OCI-M2 (cell line): ENCODE results near the gene NDUFC1.
"Not testable (repeated sequence)": the region's sequence is repeated elsewhere in the genome, so short reads cannot be mapped to it uniquely, and the experiment has no call there.

Experiments used
- DNase-seq: peaks from one replicate; lab custom pipeline; 2025; ENCODE audit not compliant: unreplicated experiment; lab: John Stamatoyannopoulos, UW

Gene NDUFC1

DNA sequence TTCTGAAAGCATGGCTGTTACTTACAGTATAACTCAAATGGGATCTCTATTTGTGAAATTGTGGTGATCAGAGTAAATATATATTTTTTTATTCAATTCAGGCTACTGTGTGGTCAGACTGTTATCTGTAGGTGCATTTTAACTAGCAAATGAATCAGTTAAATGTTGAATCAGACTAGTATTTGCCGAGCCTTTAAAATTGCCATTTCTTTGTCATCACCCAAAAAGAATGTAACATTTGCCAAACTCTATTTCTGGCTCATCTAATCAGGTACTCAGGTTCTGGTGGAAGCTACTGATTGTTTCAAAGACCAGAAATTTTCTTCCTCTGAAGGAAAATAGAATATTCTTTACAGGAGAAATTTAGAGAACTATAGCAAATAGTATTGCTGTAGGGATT is 2.7 kb downstream of the NDUFC1 start:
- DNase-seq: no peak

DNA sequence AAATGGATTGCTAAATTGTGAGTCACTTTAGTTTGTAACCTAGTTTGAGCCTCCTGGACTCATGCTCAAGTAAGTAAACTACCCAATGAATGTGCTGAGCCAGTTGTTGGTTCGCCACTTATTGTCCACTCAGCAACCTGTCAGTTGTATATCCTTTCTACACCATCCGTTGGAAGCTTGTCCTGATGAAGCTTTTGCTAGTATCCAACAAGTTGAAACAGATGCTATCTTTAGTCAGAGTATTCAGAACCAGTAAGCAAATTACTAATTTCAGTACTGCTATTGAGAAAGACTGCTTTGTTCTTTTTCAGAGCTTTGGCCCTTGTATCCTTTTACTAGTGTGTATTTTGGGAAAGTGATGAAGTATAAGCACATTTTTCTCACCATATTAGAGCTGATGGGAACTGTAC is 5.3 kb downstream of the NDUFC1 start:
- no peak for DNase-seq

DNA sequence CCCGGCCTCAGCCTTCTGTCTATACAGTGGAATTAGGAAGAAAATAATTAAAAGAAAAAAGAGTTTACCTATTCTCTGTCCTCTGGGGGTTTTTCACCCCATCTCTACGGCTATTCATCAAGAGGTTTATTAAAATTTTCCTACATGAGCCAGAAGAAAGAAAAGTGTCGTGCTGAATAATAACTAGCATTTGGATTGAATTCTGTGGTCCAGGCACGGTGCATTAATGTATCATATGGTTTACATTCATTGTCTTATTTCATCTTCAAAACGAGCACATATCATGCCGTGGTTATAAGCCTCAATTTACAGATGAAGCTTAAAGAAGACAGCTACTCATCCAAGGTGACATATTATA is 6.4 kb downstream of the NDUFC1 start:
- no peak for DNase-seq

DNA sequence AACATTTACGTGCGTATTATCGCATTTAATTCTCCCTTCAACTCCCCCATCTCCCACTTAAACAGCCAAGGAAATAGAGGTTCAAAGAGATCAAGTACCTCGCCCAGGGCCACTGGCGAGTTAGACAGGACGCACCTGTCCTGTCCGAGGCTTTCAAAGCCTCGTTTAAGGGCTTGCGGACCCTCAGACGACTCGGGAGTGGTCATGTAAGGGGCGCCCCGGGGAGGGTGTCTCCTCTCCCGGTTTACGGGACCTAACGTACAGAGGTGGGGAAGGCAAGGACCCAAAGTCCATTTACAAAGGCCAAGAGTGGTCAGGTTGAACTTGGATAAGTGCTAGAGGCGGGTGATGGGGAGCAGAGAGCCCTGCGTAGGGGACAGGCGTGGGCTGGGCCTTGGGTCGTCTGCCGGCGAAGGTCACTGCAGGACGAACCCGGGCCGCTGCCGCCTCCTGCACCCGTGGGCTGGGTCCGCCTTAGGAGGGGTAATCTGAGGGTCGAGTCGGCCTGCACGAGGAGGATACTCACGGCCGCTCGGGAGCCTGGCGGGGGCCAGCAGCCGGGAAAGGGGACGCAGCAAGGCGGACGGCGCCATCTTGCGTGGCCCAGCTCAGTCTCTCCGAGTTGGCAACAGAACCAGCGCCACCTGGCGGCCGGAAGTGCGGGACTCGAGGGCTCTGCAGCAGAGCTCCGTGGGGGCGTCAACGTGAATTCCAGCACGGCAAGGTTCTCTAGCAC is 6.9 kb downstream of the NDUFC1 start:
- DNase-seq: peak; percentile 65

DNA sequence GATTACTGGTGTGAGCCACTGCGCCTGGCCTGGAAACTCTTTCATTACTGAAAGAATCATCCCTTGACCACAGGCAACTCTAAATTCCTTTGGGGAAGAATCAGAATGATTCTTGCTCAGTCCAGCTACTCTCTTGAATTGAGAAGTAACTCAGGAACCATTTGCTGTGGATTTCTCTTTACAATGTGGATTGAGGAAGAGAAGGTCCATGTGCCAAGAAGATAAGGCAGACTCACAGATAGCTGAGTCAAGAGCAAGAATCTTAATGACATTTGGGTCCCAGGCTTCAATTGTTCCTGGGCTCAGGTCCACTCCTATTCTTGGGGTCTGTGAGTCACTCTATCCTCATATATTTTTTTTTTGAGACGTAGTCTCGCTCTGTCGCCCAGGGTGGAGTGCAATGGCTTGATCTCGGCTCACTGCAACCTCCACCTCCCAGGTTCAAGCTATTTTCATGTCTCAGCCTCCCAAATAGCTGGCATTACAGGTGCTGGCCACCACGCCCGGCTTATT is 16.0 kb downstream of the NDUFC1 start:
- DNase-seq: no peak

DNA sequence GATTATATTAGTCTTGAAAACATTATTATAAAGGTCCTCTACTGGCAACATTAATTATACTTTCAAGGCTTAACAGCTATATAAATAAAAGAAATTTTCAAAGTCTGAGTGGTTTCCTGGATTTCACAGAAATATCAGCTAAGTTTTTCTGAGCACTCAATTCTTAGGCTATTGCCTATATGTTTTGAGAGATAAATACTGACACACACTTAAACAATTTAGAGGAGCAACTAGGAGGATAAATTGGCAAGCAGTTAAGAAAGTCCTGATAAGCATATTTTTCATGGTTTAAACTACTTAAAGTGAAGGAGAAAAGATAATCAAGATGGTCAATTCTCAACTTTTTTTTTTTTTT is 19.6 kb downstream of the NDUFC1 start:
- DNase-seq: no peak

DNA sequence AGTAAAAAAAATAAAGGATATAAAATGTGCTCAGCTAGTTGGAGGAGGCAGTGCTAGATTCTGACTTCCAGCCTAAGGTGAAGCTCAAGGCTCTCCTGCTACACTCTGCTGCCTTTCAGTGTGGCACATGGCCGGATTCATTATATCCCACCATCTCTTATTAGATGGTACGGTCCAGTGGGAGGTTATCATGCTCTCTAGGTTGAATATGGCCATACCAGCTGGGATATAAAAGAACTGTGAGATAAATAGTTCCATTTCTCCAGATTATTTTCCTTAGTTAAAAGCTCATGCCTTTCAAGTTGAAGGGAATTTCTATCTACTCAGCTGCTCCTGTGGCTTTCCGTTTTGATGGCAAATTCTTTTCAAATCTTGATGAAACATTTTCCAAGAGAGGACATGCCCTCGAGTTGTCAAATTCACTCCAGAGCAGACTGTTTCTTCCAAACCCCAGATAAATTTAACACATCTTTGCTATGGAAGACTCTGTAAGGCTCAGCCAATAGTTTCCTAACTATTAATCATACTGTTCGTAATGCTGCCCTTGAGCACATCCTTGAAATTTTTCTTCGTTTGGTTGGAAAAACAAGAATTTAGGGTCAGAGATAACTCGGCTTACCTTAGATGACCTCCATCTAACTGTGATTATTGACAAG is 20.1 kb downstream of the NDUFC1 start:
- no peak for DNase-seq

DNA sequence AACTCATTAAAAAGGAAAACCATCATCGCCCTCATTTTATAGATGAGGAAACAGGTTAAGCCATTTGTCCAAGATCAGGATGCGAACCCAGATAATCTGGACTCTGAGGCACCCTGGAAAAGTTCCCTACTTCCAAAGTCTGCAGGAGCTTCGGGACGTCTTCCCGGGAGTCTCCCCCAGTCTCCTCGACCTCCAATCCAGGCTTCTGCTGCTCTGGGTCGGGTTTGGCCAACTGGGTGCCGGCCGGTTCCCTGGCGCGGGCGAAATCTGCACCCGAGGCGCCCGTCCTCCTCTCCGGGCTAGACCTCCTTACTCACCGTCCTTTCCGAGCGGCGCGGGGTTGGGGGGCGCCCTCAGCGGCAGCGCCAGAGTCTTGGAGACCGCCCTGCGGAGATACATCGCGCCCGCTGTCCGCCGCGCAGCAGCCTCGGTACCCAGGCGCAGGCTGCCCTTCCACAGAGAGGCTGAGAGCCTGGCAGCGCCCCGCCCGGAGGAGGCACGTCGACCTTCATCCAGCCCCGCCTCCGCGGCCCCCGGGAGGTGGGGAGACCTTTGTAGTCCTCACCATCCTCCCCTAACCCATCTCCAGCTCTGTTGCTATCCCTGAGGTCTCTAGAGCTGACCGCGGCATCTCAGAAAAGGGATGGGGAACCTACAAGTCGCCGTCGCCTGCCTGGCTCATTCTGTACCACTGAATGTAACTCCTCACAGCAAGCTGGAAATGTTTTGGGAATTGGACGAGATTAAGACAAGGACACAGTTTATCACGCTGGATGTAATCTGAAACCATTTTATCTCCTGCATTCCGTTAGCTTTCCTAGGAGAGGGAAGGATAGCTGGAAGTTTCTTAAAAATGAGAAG is 22.3 kb downstream of the NDUFC1 start, which contains the start of gene MGARP:
Gene MGARP (minus strand): TSS at position 466 of the 861 bp plus-strand sequence. CDS start 67 bp downstream, at position 399.
- no peak for DNase-seq

DNA sequence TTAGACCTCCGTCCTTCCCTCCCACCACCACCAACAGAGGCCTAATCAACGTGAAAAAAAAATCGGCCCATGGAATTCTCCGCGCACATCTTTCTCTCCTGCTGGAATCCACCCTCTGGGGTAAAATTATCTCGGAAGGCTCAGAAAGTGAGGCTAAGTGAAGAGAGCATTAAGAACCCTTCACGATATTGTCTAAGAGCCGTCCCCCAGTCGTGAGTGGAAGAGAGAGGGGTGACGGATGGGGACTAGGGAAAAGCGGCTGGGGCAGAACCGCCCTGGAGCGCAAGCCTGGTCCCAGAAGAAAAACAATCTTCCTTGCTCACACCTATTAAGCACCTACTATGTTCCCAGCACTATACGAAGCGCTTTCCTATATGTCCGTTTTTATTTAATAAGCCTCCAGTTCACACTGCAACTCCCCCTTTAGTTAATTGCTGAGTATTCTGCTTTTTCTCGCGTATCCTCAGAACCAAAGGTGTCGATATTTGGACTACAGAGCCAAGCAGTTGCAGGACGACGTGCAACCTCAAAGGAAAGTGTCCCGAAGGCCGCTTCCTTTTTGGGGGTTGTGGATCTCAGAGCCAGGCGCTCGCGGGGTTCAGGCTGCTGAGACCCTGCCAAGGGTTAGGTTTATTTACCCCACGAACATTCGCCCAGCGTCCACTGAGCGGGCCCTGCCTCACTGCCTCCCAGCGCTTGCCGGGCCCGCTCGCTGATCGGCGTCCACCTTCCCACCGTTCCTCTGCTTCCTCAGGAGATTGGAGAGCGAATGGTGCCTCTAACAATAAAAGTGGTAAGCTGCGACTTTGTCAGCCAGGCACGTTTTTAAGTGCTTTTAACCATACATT is 23.1 kb downstream of the NDUFC1 start:
- no peak for DNase-seq

DNA sequence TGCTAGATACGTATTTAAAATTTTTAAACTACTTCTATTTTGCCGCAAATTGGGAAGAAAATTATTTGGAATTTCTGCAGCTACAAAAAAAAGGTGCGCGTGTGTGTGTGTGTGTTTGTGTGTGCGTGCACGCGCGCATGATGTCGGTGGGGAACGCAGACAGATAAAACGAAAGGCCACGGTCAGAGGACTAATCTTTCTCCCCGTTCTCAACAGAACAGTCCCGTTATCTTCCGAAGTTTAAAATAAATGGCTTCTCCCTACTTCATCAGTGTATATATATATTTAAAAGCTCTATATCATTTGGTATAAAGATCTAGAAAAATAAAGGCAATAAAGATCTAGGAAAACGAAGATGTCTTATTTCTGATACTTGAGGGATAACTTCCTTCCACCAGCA is 23.8 kb downstream of the NDUFC1 start:
- DNase-seq: no peak

DNA sequence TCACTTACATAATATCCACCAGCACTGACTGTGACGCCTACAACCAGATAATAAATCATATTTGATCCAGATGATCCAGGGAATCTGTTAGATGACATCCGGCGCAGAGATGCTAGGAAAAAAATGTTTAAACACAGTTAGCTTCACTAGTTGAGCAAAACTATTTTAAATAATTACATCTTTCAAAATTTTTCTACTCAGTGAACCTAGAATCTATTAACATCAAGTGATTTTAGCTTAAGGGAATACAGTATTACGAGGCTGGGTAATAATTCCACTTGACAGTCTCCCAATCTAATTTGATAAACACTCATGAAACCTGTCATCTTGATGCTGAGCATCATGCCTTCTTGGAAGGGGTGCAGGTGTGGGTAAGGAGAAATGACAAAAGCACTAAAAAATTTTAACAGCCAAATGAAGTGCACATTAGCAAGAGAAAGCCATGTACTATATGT is 27.0 kb downstream of the NDUFC1 start:
- no peak for DNase-seq

DNA sequence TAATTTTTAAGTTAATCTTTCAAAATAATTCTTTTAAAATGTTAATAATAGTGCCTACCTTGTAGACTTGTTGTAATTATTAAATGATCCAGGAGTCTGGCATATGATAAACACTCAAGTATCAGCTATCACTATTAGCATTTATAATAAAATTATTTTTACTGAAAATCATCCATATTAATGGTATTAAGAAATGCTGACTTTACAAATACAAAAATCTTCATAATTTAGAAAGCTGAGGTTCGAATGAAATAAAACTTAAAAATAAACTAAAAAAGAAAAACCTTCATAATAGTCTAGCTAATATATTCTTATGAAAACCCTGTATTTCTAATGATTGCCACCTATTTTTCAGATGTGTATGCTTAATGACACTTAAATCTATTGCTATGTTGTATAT is 27.5 kb downstream of the NDUFC1 start:
- no peak for DNase-seq

DNA sequence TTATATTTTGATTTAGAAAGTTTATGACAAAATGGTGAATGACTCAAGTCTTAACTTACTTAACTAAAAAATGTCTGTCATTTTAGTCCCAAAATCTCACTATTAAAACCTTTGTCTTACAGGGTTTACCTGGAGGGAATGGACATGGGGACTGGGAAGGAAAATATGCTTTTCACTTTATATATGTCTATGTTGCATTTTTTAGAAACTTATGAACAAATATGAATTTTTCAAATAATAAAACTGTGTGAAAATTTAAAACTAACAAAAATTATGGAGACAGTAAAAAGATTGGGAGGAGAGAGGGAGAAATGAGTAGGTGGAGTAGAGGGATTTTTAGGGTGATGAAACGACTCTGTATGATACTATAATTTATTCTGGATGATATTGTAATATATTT is 28.4 kb downstream of the NDUFC1 start:
- DNase-seq: no peak

DNA sequence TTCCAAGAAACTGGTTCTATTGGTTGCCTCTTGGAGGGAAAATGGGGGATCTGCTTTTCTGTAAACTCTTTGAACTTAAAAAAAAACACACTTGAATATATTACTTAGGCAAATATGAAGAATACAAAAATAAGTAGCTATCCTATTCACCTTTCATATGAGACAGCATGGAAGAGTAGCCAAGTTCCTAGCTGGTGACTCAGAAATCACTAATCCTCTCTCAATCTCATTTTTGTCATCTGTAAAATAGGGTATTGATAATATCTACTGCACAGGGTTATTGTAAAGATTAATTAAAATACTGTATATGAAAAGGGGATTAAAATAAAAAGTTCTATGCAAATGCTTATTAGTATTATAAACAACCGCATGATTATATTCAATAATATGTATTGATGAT is 35.0 kb downstream of the NDUFC1 start:
- no peak for DNase-seq

DNA sequence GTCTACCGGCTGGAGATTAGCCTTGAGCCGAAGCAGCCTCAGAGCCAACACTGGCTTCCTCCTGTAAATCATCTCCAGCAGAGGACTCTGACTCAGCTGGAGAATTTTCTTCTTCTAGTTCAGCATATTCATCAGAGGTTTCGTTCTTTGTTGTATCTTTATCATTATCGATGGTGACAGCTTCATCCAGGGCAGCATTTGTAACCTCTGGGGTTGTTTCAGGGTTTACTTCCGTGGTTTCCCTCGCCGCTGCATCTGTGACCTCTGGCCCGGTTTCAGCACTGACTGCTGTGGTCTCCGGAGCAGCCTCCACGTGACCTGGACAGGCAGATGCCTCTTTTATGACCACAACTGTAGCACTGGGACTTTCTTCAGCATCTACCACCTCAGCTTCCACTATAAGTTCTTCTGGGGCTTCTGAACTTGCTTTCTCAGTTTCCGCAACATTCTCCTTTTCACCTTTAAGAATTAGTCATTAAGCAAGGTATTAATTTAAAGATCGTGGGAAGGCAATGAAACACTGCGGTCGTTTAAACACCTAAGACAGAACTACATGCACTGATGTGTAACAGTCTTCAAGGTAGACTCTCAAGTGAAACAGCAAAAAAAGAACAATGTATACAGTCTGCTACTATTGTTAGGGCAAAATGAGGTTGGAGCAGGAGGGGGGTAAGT is 35.6 kb downstream of the NDUFC1 start:
- no peak for DNase-seq

DNA sequence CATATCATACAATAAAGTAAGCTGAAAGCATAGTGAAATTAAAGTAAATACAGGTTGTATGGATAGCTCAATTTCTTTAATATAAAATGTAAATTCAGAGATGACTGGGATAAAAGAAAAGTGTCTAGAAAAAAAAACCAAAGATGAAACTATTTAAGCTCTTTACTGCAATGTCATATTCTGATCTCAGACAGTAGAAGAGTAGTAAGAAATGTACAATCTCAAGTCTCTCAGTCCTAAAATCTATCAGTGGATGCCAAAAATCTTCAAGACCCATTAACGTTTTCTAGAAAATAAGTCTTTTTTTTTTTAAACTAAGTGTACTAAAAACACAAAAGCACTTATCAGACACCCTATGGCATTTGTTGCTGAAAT is 36.1 kb downstream of the NDUFC1 start:
- DNase-seq: no peak

DNA sequence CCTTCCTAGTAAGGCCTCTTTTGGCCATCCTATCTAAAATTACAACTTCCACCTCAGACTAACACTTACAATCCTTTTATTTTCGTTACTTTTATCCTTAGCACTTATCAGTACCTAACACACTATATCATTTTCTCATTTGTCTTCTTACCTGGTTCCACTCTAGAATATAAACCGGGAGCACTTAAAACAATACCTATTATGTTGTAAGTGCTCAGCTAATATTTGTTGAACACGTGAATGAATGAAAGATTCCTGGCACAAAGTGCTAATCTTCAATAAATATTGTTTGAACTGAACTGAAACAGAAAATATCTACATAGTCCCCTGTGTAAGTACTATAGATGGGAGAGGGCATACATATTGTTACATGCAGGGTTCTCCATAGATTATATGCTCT is 36.6 kb downstream of the NDUFC1 start:
- no peak for DNase-seq

DNA sequence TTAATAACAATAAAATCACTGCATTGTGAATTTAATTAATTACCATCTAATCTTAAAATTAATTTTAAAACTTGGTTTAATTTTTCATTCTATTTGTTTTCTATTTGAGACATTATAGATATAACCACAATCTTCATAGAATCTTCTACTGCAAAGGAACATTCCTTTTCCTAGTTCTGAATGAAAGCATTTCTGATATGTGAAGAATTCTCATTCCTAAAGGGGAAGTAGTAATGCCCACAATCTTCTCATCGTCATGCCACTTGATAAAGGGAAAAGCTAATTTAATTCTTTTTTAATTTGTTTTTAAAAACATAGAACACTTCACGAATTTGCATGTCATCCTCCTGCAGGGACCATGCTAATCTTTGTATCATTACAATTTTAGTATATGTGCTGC is 45.9 kb downstream of the NDUFC1 start:
- no peak for DNase-seq

DNA sequence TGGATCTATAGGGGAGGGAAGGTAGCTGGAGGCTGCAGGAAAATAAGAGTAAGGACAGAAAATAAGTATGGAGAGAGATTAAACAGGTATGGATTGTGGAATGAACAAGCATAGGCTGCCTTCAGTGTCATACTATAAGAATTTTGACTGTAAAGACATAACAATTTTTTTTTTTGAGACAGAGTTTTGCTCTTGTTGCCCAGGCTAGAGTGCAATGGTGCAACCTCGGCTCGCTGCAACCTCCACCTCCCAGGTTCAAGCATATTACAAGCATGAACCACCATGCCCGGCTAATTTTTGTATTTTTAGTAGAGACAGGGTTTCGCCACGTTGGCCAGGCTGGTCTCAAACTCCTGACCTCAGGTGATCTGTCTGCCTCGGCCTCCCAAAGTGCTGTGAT is 46.7 kb downstream of the NDUFC1 start:
- not testable (repeated sequence) for DNase-seq

DNA sequence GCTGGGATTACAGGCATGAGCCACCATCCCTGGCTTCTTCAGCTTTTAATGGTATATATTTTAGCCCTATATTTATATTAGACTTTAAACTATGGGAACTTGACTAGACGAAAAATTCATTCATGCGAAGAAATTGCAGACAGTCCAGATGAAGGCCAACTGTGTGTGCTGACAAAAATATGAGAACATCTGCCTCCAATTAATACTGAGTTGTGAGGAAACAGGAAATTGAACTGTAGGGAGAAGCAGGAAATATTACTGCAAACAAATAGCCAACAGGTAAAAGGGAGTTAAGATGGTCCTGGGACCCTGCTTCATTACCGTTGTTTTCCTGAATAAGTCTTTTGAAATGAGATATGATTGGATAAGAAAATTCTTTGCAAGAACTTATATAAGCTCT is 48.6 kb downstream of the NDUFC1 start:
- DNase-seq: no peak
